Omental fat pad (tissue), 4 donors: ENCODE results near the gene ALG5. TPM values are rescaled to one million over a fixed set of nuclear protein-coding genes. Genes with fewer than 3 reads are reported as not detected.

Source experiments
- ATAC-seq: fragments of 150-250 bp; one replicate; pipeline ENCODE4 v1.9.1; 2016; ENCODE audit warnings: mild to moderate bottlenecking, moderate library complexity; ENCODE audit not compliant: low FRiP score
- DNase-seq: peaks from one replicate; pipeline ENCODE4 v3.0.0-alpha.2; 2019; ENCODE audit warnings: low spot score
- CTCF ChIP-seq, 3 donors: fragments of 450-650 bp; IDR thresholded peaks; one replicate each; pipeline ENCODE4 v1.5.1; 2016 to 2017; ENCODE audit warnings: antibody characterized with exemption in 3 of 3, mild to moderate bottlenecking in 3 of 3, moderate library complexity in 2 of 3
- total RNA-seq, 4 donors: library from RNA; depleted of rRNA; stranded (reverse); fragments of >200 nt; gene quantifications; one replicate each; pipeline ENCODE4 v1.1.0, GENCODE V29; 2016

The ALG5 gene
- total RNA-seq, 4 donors from 2014 or later = 21.0 to 41.3 (median 29.4) TPM

- TF ChIP-seq CTCF (IDR thresholded peaks at IDR 0.05) = no peak
- ATAC-seq (no peak), DNase-seq (no peak)
Observed at GRCh38 chr13:36965767-36966166, 33.4 kb downstream of the ALG5 start.

- no peak for DNase-seq
- no peak for ATAC-seq
- TF ChIP-seq CTCF (IDR thresholded peaks at IDR 0.05) = no peak
Observed at GRCh38 chr13:36959456-36960116, 39.6 kb downstream of the ALG5 start.

- ATAC-seq (no peak), DNase-seq (no peak)
- TF ChIP-seq CTCF (IDR thresholded peaks at IDR 0.05) = no peak
Observed at GRCh38 chr13:36954542-36954941, 44.6 kb downstream of the ALG5 start.

- no peak for TF ChIP-seq CTCF (IDR thresholded peaks at IDR 0.05)
- DNase-seq (no peak), ATAC-seq (no peak)
Observed at GRCh38 chr13:36950920-36951319, 48.2 kb downstream of the ALG5 start.

GRCh38 chr13:36950330-36950729 lies 48.8 kb downstream of the ALG5 start:
- DNase-seq = no peak
- no peak for TF ChIP-seq CTCF (IDR thresholded peaks at IDR 0.05)
- ATAC-seq = no peak

- no peak for TF ChIP-seq CTCF (IDR thresholded peaks at IDR 0.05)
- ATAC-seq (no peak), DNase-seq (no peak)
Observed at GRCh38 chr13:36945078-36945477, 54.1 kb downstream of the ALG5 start.

- DNase-seq = no peak
- TF ChIP-seq CTCF (IDR thresholded peaks at IDR 0.05) = no peak
- no peak for ATAC-seq
Observed at GRCh38 chr13:36925603-36926002, 73.5 kb downstream of the ALG5 start.
